RWPE1 (cell line): ENCODE measurements around the gene SEZ6.

ENCODE experiments used
- CTCF ChIA-PET: fragments of 350-600 bp; sonication (Branson Sonifier 250); formaldehyde crosslinking; extraction: SDS; loops from one replicate; lab custom pipeline; 2021; lab: Yijun Ruan, JAX
- POLR2A ChIA-PET: fragments of 400-600 bp; formaldehyde crosslinking; extraction: SDS; loops from one replicate; lab custom pipeline; 2020; ENCODE audit warnings: antibody characterized with exemption; ENCODE audit not compliant: low non-redundant PET; lab: Yijun Ruan, JAX
- DNase-seq: peaks from one replicate; pipeline ENCODE4 v3.0.0; 2012; ENCODE audit warnings: low spot score
- H3K27ac ChIP-seq: fragments of 450-650 bp; 2 replicates; pipeline ENCODE4 v1.5.1; 2017
- CTCF ChIP-seq: fragments of 450-650 bp; conservative IDR thresholded peaks from 2 replicates; pipeline ENCODE4 v1.5.1; 2017; ENCODE audit warnings: low read depth, mild to moderate bottlenecking

Gene SEZ6

GRCh38 chr17:28947639-28948038, 58.2 kb downstream of the SEZ6 start:
- ChIA-PET POLR2A (no interaction called here), CTCF (interaction anchor here (0.6 kb wide), 2 partner anchors 183 to 193 kb away, joined by 3 to 7 read pairs; no protein-coding TSS in a partner anchor)
- TF ChIP-seq CTCF = no peak
- DNase-seq = no peak
- H3K27ac ChIP-seq = no peak overlapping the region

GRCh38 chr17:28946239-28946638, 59.6 kb downstream of the SEZ6 start:
- POLR2A ChIA-PET = interaction anchor here (0.5 kb wide), 1 partner anchor 47 kb away, joined by 3 read pairs; no protein-coding TSS in a partner anchor
- no peak overlapping the region for H3K27ac ChIP-seq
- DNase-seq = no peak
- CTCF ChIA-PET = no interaction called here
- TF ChIP-seq CTCF = no peak

- ChIA-PET CTCF (no interaction called here), POLR2A (no interaction called here)
- no peak for DNase-seq
- TF ChIP-seq CTCF = no peak
- peak overlapping the region; percentile 31; the same call in 1 of the 2 replicates for H3K27ac ChIP-seq
Observed at GRCh38 chr17:28944862-28945741, 60.7 kb downstream of the SEZ6 start.

- no peak for TF ChIP-seq CTCF
- DNase-seq = no peak
- POLR2A ChIA-PET = interaction anchor here (0.6 kb wide), 1 partner anchor 10 kb away, joined by 3 read pairs; no protein-coding TSS in a partner anchor
- CTCF ChIA-PET = no interaction called here
- H3K27ac ChIP-seq = no peak overlapping the region
Observed at GRCh38 chr17:28944343-28944742, 61.5 kb downstream of the SEZ6 start.

- TF ChIP-seq CTCF = no peak
- no peak for DNase-seq
- POLR2A ChIA-PET = no interaction called here
- H3K27ac ChIP-seq = no peak overlapping the region
- CTCF ChIA-PET = no interaction called here
Observed at GRCh38 chr17:28942925-28943324, 62.9 kb downstream of the SEZ6 start.

- no peak for TF ChIP-seq CTCF
- CTCF ChIA-PET = interaction anchor here (0.7 kb wide), 1 partner anchor 113 kb away, joined by 3 read pairs; no protein-coding TSS in a partner anchor
- DNase-seq = no peak
- H3K27ac ChIP-seq = no peak overlapping the region
- POLR2A ChIA-PET = no interaction called here
Observed at GRCh38 chr17:28941251-28941650, 64.6 kb downstream of the SEZ6 start.
